GM12874 (cell line): ENCODE measurements around the gene ARHGAP8.

ENCODE experiments used
- CTCF ChIP-seq: IDR thresholded peaks from 2 replicates; pipeline ENCODE4 v1.5.1; 2011; ENCODE audit warnings: low read depth, mild to moderate bottlenecking, control low read depth, low read length, moderate library complexity; ENCODE audit not compliant: insufficient read depth

The ARHGAP8 gene

GRCh38 chr22:44821741-44822475, 69.5 kb downstream of the ARHGAP8 start:
- TF ChIP-seq CTCF = no peak

- no peak for TF ChIP-seq CTCF
These were observed 70.2 kb downstream of the ARHGAP8 start for GRCh38 chr22:44822534-44822933.

- TF ChIP-seq CTCF = no peak
These were observed 71.0 kb downstream of the ARHGAP8 start for GRCh38 chr22:44823396-44823795.

GRCh38 chr22:44823806-44824205, 71.4 kb downstream of the ARHGAP8 start:
- no peak for TF ChIP-seq CTCF

GRCh38 chr22:44824271-44824670, 71.9 kb downstream of the ARHGAP8 start:
- no peak for TF ChIP-seq CTCF

GRCh38 chr22:44825310-44826150, 73.2 kb downstream of the ARHGAP8 start:
- TF ChIP-seq CTCF = no peak

GRCh38 chr22:44827666-44828190, 75.4 kb downstream of the ARHGAP8 start:
- TF ChIP-seq CTCF = no peak
